NCI-H2029 (cell line): ENCODE measurements around the gene CSKMT.
A peak's percentile ranks its signal among the peaks of the same experiment; 100 is the strongest.
"Not testable (repeated sequence)": the region's sequence is repeated elsewhere in the genome, so short reads cannot be mapped to it uniquely, and the experiment has no call there.

Source experiments
- DNase-seq: peaks from one replicate; lab custom pipeline; 2025; lab: John Stamatoyannopoulos, UW

CSKMT gene

GRCh38 chr11:62689421-62690183 lies 24.5 kb downstream of the CSKMT start, which contains the start of gene LRRN4CL:
TSS of gene LRRN4CL (minus strand) at chr11:62689530. CDS start at chr11:62688508, 1,022 bp downstream.
- DNase-seq = no peak

GRCh38 chr11:62693624-62694023 lies 28.5 kb downstream of the CSKMT start:
- DNase-seq = not testable (repeated sequence)

GRCh38 chr11:62694455-62695167 lies 29.5 kb downstream of the CSKMT start:
- peak; percentile 52 for DNase-seq

- no peak for DNase-seq
Observed at GRCh38 chr11:62702246-62702645, 37.1 kb downstream of the CSKMT start.

GRCh38 chr11:62703921-62704320 lies 38.8 kb downstream of the CSKMT start:
- DNase-seq = not testable (repeated sequence)

- no peak for DNase-seq
Observed at GRCh38 chr11:62705413-62705812, 40.3 kb downstream of the CSKMT start.

GRCh38 chr11:62705880-62706849 lies 41.1 kb downstream of the CSKMT start:
- DNase-seq = peak; percentile 96

- DNase-seq = no peak
Observed at GRCh38 chr11:62706850-62707247, 41.7 kb downstream of the CSKMT start.

- no peak for DNase-seq
Observed at GRCh38 chr11:62707277-62707861, 42.3 kb downstream of the CSKMT start, which contains the start of the genes BSCL2 and GNG3. TSS of gene BSCL2 (minus strand) at chr11:62707424. CDS start at chr11:62707195, 229 bp downstream. TSS of gene GNG3 (plus strand) at chr11:62707676. CDS start at chr11:62708296, 620 bp downstream.

- no peak for DNase-seq
Observed at GRCh38 chr11:62708392-62708791, 43.3 kb downstream of the CSKMT start.

- DNase-seq = peak; percentile 55
Observed at GRCh38 chr11:62708793-62709192, 43.7 kb downstream of the CSKMT start.

GRCh38 chr11:62709247-62710000 lies 44.3 kb downstream of the CSKMT start:
- peak; percentile 99 for DNase-seq

- DNase-seq = no peak
Observed at GRCh38 chr11:62710001-62710345, 44.9 kb downstream of the CSKMT start.

GRCh38 chr11:62712276-62712812 lies 47.2 kb downstream of the CSKMT start:
- DNase-seq = no peak

- no peak for DNase-seq
Observed at GRCh38 chr11:62712861-62713260, 47.7 kb downstream of the CSKMT start.

GRCh38 chr11:62713343-62713742 lies 48.2 kb downstream of the CSKMT start:
- DNase-seq = no peak

GRCh38 chr11:62715150-62716130 lies 50.3 kb downstream of the CSKMT start:
- DNase-seq = no peak

GRCh38 chr11:62716206-62716605 lies 51.1 kb downstream of the CSKMT start:
- DNase-seq = no peak

GRCh38 chr11:62716816-62717215 lies 51.7 kb downstream of the CSKMT start:
- DNase-seq = no peak
